Fibroblast of villous mesenchyme (primary cell): ENCODE data around the gene CBS. TPM values are rescaled to one million over a fixed set of nuclear protein-coding genes. Genes with fewer than 3 reads are reported as not detected.

ENCODE experiments used
- DNase-seq: peaks from one replicate; pipeline ENCODE4 v3.0.0-alpha.2; 2010; ENCODE audit warnings: low read depth
- H3K4me3 ChIP-seq: 2 replicates; pipeline ENCODE4 v1.5.1; 2011; ENCODE audit warnings: low read depth, mild to moderate bottlenecking, low read length
- CTCF ChIP-seq: IDR thresholded peaks from 2 replicates; pipeline ENCODE4 v1.5.1; 2012; ENCODE audit warnings: low read depth, mild to moderate bottlenecking, low read length; ENCODE audit not compliant: insufficient read depth
- total RNA-seq: library from RNA; depleted of rRNA; stranded (reverse); fragments of >200 nt; gene quantifications from 2 replicates; pipeline ENCODE4 v1.2.3, GENCODE V29; 2012

CBS gene
- total RNA-seq, 1 donor = 44.5 TPM

- TF ChIP-seq CTCF = no peak
- H3K4me3 ChIP-seq = no peak overlapping the region
- DNase-seq = no peak
These were observed 51.0 kb downstream of the CBS start for GRCh38 chr21:43024439-43025136.

GRCh38 chr21:43023175-43023574, 52.5 kb downstream of the CBS start:
- no peak for DNase-seq
- no peak for TF ChIP-seq CTCF
- H3K4me3 ChIP-seq = no peak overlapping the region

- no peak overlapping the region for H3K4me3 ChIP-seq
- DNase-seq = no peak
- no peak for TF ChIP-seq CTCF
These were observed 53.7 kb downstream of the CBS start for GRCh38 chr21:43021756-43022600.

- TF ChIP-seq CTCF = no peak
- DNase-seq = no peak
- H3K4me3 ChIP-seq = no peak overlapping the region
These were observed 54.4 kb downstream of the CBS start for GRCh38 chr21:43021191-43021590.

GRCh38 chr21:43020771-43021170, 54.9 kb downstream of the CBS start:
- no peak overlapping the region for H3K4me3 ChIP-seq
- no peak for TF ChIP-seq CTCF
- DNase-seq = no peak

- no peak for TF ChIP-seq CTCF
- no peak overlapping the region for H3K4me3 ChIP-seq
- no peak for DNase-seq
These were observed 55.5 kb downstream of the CBS start for GRCh38 chr21:43020177-43020576.

GRCh38 chr21:43018519-43018918, 57.1 kb downstream of the CBS start:
- H3K4me3 ChIP-seq = no peak overlapping the region
- DNase-seq = no peak
- no peak for TF ChIP-seq CTCF
